OCI-LY7 (cell line): ENCODE results near the gene EML6.

Experiments
- EZH2phosphoT487 ChIP-seq: fragments of 200-600 bp; sonication (generic); IDR thresholded peaks from 2 replicates; pipeline ENCODE4 v1.6.1; 2018; ENCODE audit warnings: low read depth, borderline replicate concordance, mild to moderate bottlenecking, mixed run types, antibody characterized with exemption, low read length, moderate library complexity, mixed read lengths
- TF ChIP-seq, protein P1 (sequence below): fragments of 200-600 bp; sonication (generic); conservative IDR thresholded peaks from 2 replicates; pipeline ENCODE4 v1.5.1; 2014; ENCODE audit warnings: mild to moderate bottlenecking, antibody characterized with exemption, low read length, moderate library complexity, mixed read lengths

DNA sequence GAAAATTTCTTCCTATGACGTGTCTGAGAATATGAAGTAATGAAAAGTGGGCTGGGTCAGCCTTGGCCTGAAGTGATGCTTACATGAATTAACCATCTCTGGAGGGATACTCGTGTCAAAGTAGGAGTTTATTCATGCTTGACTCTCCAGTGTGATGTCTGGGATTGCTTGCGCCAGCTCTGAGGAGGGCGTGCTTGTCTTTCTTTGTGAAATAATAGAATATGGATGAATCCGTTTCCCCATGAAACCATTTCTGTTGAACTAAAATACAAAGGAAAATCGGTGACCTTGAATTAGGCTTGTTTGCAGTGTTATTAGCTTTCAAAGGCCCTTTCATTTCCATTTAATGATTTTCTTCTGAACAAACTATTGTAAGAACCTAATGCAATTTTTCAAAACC lies 77.9 kb downstream of the EML6 start:
- no peak for TF ChIP-seq EZH2phosphoT487
- TF ChIP-seq, protein P1, sequence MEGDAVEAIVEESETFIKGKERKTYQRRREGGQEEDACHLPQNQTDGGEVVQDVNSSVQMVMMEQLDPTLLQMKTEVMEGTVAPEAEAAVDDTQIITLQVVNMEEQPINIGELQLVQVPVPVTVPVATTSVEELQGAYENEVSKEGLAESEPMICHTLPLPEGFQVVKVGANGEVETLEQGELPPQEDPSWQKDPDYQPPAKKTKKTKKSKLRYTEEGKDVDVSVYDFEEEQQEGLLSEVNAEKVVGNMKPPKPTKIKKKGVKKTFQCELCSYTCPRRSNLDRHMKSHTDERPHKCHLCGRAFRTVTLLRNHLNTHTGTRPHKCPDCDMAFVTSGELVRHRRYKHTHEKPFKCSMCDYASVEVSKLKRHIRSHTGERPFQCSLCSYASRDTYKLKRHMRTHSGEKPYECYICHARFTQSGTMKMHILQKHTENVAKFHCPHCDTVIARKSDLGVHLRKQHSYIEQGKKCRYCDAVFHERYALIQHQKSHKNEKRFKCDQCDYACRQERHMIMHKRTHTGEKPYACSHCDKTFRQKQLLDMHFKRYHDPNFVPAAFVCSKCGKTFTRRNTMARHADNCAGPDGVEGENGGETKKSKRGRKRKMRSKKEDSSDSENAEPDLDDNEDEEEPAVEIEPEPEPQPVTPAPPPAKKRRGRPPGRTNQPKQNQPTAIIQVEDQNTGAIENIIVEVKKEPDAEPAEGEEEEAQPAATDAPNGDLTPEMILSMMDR, result no peak
